IPS-15b (cell line): ENCODE results near the gene PKP3.

ENCODE experiments used
- H3K27me3 ChIP-seq: one replicate; pipeline ENCODE4 v1.6.1; 2013; ENCODE audit warnings: low read length; ENCODE audit not compliant: control insufficient read depth, insufficient read depth
- H3K36me3 ChIP-seq: one replicate; pipeline ENCODE4 v1.6.1; 2013; ENCODE audit warnings: low read length; ENCODE audit not compliant: control insufficient read depth, insufficient read depth
- H3K4me1 ChIP-seq: one replicate; pipeline ENCODE4 v1.6.1; 2013; ENCODE audit warnings: mild to moderate bottlenecking, low read length; ENCODE audit not compliant: control insufficient read depth, insufficient read depth
- H3K4me3 ChIP-seq: one replicate; pipeline ENCODE4 v1.5.1; 2013; ENCODE audit warnings: low read depth, low read length
- H3K9ac ChIP-seq: one replicate; pipeline ENCODE4 v1.6.1; 2013; ENCODE audit warnings: low read depth, mild to moderate bottlenecking, low read length
- H3K9me3 ChIP-seq: one replicate; pipeline ENCODE4 v1.6.1; 2013; ENCODE audit warnings: mild to moderate bottlenecking, low read length; ENCODE audit not compliant: control insufficient read depth, insufficient read depth

Gene PKP3

GRCh38 chr11:452916-453527 lies 59.0 kb downstream of the PKP3 start:
- no peaks in the 10 kb centered on the region for H3K27me3 ChIP-seq
- no peaks in the 10 kb centered on the region for H3K9me3 ChIP-seq
- no peak overlapping the region for H3K4me3 ChIP-seq
- no peak overlapping the region for H3K9ac ChIP-seq
- H3K4me1 ChIP-seq: peaks cover 9% of the 10 kb centered on the region
- peaks cover 23% of the 10 kb centered on the region for H3K36me3 ChIP-seq

- Histone ChIP-seq H3K4me3 (no peak overlapping the region), H3K9me3 (no peaks in the 10 kb centered on the region), H3K4me1 (peaks cover 9% of the 10 kb centered on the region), H3K36me3 (peaks cover 23% of the 10 kb centered on the region), H3K27me3 (no peaks in the 10 kb centered on the region), H3K9ac (no peak overlapping the region)
Observed at GRCh38 chr11:453564-453963, 59.6 kb downstream of the PKP3 start.

DNA sequence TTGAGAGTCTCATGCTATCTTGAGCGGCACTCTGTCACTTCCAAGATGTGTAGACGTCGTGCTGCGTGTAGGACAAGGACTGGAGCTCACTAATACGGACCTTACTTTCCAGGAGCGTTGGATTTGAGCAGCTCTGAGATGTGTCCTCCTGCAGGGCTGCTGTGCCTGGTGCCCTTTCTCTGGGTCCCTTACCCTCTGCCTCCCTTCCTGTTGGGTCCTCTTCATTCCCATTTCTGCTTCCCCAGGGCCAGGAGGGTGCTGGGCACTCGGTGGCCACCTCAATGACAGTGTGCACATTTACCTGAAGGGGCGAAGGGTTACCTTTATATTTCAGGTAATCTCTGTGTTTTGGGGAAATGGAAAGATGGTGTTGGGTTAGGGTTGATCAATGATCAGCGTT lies 60.0 kb downstream of the PKP3 start:
- H3K4me3 ChIP-seq: no peak overlapping the region
- H3K9ac ChIP-seq: no peak overlapping the region
- H3K27me3 ChIP-seq: no peaks in the 10 kb centered on the region
- H3K4me1 ChIP-seq: peaks cover 9% of the 10 kb centered on the region
- no peaks in the 10 kb centered on the region for H3K9me3 ChIP-seq
- peaks cover 23% of the 10 kb centered on the region for H3K36me3 ChIP-seq
